GM12865 (cell line): Measurements from ENCODE around the gene MAGEA9.

Experiments used
- DNase-seq: peaks from one replicate; pipeline ENCODE4 v3.0.0; 2010; ENCODE audit warnings: low read depth
- H3K4me3 ChIP-seq: 2 replicates; pipeline ENCODE4 v1.5.1; 2011; ENCODE audit warnings: mild to moderate bottlenecking, low read depth, low read length, control low read depth
- TF ChIP-seq, protein P1 (sequence below): IDR thresholded peaks from 2 replicates; pipeline ENCODE4 v1.5.1; 2011; ENCODE audit warnings: low read length, control low read depth, low read depth, inconsistent platforms; ENCODE audit not compliant: insufficient read depth; ENCODE audit errors: missing control alignments

MAGEA9 gene

DNA sequence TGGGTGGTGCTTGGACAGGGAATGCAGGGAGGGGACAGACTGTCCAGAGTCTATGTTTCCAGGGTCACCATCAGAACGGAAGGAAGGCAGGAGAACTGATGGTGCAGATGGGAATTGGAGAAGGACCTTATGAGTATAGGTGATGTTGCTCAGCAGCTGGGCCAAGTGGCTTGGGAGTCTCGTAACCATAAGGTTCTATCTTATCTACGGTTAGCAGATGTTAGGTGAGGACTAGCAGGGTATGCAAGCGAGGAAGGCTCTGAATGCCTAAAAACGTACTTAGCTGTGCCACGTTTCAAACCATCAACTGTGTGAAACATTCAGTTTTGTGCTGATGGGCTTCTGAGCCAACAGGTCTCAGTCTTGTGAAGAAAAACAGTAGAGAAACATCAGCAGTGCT is 22.4 kb downstream of the MAGEA9 start:
- TF ChIP-seq, protein P1, sequence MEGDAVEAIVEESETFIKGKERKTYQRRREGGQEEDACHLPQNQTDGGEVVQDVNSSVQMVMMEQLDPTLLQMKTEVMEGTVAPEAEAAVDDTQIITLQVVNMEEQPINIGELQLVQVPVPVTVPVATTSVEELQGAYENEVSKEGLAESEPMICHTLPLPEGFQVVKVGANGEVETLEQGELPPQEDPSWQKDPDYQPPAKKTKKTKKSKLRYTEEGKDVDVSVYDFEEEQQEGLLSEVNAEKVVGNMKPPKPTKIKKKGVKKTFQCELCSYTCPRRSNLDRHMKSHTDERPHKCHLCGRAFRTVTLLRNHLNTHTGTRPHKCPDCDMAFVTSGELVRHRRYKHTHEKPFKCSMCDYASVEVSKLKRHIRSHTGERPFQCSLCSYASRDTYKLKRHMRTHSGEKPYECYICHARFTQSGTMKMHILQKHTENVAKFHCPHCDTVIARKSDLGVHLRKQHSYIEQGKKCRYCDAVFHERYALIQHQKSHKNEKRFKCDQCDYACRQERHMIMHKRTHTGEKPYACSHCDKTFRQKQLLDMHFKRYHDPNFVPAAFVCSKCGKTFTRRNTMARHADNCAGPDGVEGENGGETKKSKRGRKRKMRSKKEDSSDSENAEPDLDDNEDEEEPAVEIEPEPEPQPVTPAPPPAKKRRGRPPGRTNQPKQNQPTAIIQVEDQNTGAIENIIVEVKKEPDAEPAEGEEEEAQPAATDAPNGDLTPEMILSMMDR = no peak
- DNase-seq = no peak
- no peak overlapping the region for H3K4me3 ChIP-seq

DNA sequence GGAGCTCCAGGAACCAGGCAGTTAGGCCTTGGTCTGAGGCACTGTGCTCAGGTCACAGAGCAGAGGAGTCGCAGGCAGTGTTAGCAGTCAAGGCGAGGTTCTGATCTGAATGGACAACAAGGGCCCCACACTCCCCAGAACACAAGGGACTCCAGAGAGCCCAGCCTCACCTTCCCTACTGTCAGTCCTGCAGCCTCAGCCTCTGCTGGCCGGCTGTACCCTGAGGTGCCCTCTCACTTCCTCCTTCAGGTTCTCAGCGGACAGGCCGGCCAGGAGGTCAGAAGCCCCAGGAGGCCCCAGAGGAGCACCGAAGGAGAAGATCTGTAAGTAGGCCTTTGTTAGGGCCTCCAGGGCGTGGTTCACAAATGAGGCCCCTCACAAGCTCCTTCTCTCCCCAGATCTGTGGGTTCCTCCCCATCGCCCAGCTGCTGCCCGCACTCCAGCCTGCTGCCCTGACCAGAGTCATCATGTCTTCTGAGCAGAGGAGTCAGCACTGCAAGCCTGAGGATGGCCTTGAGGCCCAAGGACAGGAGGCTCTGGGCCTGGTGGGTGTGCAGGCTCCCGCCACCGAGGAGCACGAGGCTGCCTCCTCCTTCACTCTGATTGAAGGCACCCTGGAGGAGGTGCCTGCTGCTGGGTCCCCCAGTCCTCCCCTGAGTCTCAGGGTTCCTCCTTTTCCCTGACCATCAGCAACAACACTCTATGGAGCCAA is 26.2 kb downstream of the MAGEA9 start:
- no peak for DNase-seq
- no peak overlapping the region for H3K4me3 ChIP-seq
- TF ChIP-seq, protein P1 = no peak

DNA sequence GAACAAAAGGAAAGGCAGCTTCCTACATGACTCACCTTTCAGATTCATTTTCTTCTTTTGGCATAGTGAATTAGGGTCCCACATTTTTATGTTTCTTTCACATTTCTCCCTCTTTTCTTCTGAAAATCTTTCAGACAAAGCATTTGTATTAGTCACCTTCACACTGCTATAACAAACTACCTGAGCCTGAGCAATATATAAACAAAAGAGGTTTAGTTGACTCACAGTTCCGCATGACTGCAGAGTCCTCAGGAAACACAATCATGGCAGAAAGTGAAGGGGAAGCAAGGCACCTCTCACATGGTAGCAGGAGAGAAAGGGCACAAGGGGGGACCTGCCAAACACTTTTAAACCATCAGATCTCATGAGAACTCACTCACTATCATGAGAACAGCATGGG is 36.9 kb downstream of the MAGEA9 start:
- no peak for DNase-seq
- H3K4me3 ChIP-seq = no peak overlapping the region
- TF ChIP-seq, protein P1 = no peak

DNA sequence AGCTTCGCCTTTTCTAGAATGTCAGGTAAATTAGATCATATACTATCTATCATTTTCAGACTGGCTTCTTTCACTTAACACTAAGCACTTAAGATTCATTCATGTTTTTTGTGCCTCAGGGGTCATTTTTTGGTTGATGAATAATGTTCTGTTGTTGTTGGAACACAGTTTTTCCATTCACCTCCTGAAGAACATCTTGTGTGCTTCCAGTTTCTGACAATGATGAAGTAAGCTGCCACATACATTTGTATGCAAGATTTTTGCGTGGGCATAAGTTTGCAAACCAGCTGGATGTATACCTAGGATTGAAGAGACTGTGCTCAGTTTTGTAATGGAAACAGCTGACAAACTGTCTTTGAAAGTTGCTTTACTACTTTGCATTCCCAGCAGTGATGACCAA is 37.6 kb downstream of the MAGEA9 start:
- TF ChIP-seq, protein P1 = no peak
- no peak for DNase-seq
- no peak overlapping the region for H3K4me3 ChIP-seq

DNA sequence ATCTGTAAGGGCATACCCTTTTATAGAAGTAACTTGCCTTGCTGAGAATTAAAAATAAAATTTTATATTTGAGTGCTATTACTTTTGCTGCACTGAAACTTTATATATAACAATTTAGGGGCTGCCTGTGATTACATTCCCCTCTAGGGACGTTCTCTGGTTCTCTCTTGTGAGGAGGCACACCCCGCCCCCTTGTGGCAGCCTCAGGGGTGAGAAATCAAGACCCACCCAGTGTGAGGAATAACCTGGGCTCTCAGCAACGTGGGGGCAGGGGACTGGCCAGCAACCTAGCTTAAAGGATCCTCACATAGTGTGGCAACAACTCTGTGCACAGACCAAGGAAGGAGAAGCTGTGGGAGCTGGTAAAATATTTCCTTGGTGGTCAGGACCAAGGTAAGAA is 43.7 kb downstream of the MAGEA9 start:
- TF ChIP-seq, protein P1 = peak; percentile 37
- no peak overlapping the region for H3K4me3 ChIP-seq
- peak; percentile 41 for DNase-seq

DNA sequence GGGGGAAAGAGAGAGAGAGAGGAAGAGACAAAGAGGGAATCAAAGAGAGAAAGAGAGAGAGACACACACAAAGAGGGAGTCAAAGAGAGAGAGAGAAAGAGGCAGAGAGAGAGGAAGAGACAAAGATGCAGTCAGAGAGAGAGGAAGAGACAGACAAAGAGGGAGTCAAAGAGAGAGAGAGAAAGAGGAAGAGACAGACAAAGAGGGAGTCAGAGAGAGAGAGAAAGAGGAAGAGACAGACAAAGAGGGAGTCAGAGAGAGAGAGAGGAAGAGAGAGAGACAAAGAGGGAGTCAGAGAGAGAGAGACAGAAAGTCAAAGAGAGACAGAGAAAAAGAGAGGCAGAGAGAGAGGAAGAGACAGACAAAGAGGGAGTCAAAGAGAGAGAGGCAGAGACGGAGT is 45.5 kb downstream of the MAGEA9 start:
- TF ChIP-seq, protein P1 = no peak
- no peak overlapping the region for H3K4me3 ChIP-seq
- no peak for DNase-seq

DNA sequence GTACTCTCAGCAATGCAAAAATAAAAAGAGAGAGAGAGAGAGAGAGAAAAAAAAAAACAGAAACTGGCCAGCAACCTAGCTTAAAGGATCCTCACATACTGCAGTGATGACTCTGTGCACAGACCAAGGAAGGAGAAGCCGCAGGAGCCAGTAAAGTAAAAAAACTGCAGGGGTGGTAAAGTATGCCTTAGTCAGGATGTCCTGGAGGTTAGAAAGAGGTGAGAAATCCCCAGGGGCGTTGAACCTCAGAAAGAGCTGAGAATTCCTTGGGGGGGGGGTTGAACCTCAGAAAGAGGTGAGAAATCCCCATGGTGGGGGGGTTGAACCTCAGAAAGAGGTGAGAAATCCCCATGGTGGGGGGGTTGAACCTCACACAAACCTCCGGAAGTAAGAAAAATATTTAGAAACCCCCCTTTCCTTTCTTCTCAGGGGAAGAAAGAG is 48.0 kb downstream of the MAGEA9 start:
- H3K4me3 ChIP-seq = peak overlapping the region; percentile 39; the same call in 1 of the 2 replicates

More for the DNA sequence above, 48.0 kb downstream of the MAGEA9 start:
- peak; percentile 70 for DNase-seq
- TF ChIP-seq, protein P1 = no peak
